ENCODE results near the gene AKNA. TPM values are rescaled to one million over a fixed set of nuclear protein-coding genes. Genes with fewer than 3 reads are reported as not detected.

Gene AKNA
- total and polyA plus RNA-seq, 2 experiments from 2014 or later = 6.6 to 13.8 TPM

DNA sequence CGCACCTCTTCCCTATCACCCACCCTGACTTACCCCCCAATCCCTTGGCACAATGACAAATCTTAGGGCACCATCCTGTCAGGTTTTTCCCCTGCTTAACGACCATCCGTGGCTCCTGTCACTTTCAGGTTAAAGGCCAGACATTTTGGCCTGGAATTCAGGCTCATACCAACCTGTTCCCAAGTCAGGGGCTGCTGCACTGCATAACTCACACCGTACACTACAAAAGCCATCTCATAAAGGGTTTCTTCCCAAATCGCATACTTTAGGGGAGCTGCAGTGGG is 7.5 kb upstream of the AKNA start:
- Histone ChIP-seq H3K27me3 (no peaks in the 10 kb centered on the region), H3K4me2 (peak overlapping the region; percentile 55), H3K36me3 (replicated peaks; ENCODE audit: insufficient read depth, low read depth) (no peaks in the 10 kb centered on the region), H3K4me3 (no peak overlapping the region), H4K20me1 (ENCODE audit: insufficient read depth, poor library complexity, severe bottlenecking) (no peaks in the 10 kb centered on the region), H3K9me2 (replicated peaks; ENCODE audit: insufficient read depth) (no peaks in the 10 kb centered on the region), H3K4me1 (ENCODE audit: insufficient read depth) (peaks cover 34% of the 10 kb centered on the region), H3K79me2 (peaks cover 20% of the 10 kb centered on the region), H3K27ac (peak overlapping the region; percentile 39), H3K9me3 (ENCODE audit: low read depth) (no peaks in the 10 kb centered on the region), H2AFZ (no peak overlapping the region)
- TF ChIP-seq, protein P1, sequence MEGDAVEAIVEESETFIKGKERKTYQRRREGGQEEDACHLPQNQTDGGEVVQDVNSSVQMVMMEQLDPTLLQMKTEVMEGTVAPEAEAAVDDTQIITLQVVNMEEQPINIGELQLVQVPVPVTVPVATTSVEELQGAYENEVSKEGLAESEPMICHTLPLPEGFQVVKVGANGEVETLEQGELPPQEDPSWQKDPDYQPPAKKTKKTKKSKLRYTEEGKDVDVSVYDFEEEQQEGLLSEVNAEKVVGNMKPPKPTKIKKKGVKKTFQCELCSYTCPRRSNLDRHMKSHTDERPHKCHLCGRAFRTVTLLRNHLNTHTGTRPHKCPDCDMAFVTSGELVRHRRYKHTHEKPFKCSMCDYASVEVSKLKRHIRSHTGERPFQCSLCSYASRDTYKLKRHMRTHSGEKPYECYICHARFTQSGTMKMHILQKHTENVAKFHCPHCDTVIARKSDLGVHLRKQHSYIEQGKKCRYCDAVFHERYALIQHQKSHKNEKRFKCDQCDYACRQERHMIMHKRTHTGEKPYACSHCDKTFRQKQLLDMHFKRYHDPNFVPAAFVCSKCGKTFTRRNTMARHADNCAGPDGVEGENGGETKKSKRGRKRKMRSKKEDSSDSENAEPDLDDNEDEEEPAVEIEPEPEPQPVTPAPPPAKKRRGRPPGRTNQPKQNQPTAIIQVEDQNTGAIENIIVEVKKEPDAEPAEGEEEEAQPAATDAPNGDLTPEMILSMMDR (IDR thresholded peaks at IDR 0.05; ENCODE audit: poor library complexity) = no peak
- TF ChIP-seq EZH2 (IDR thresholded peaks at IDR 0.05; ENCODE audit: borderline replicate concordance) = no peak
- TF ChIP-seq EZH2phosphoT487 (IDR thresholded peaks at IDR 0.05; ENCODE audit: low read depth, severe bottlenecking, unreplicated experiment) = no peak
- 35% methylated on average over 5 of the region's 5 CpGs for WGBS (ENCODE audit: low lambda C conversion rate, missing lambda C conversion rate)
- DNase-seq (ENCODE audit: low spot score) = no peak

DNA sequence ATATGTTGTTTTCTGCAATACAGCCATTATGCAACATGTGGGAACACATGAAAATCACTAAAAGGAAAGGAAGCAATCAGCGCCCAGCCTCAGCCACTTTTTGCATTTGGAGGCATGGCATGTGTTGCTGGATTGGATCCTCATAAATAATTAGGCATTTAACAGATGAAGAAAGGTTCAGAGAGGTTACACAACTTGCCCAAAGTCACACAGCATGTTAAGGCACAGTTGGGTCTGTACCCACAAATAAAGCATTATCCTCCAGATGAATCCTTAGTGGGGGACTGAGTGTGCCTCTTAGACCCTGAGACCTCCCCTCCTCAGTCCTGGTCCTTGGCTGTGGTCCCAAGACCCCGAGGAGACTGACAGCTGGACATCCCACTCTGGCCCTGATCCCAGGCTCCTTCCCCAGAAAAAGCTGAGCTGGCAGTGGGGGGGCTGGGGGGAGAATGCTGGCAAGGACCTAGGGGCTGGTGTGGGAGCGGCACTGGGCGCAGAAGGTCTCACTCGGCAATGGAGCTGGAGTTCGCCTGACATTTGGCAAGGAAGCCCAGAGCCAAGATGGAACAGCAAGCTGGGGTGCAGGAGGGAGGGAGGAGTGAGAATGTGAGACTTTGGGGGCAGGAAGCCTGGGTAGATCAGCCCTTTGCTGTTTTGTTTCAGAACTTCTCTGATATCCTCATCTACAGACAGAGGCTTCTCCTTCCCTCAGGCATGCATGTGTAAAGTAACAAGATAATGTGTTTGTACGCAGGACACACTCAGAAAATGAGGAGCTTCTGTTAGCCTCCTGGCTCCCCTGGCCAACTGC is 6.9 kb upstream of the AKNA start:
- DNase-seq (ENCODE audit: low spot score) = no peak
- peaks cover 34% of the 10 kb centered on the region for H3K4me1 ChIP-seq (ENCODE audit: insufficient read depth)
- H2AFZ ChIP-seq = no peak overlapping the region
- WGBS (ENCODE audit: low lambda C conversion rate, missing lambda C conversion rate) = 61% methylated on average over 7 of the region's 7 CpGs
- no peaks in the 10 kb centered on the region for H3K36me3 ChIP-seq (replicated peaks; ENCODE audit: insufficient read depth, low read depth)
- TF ChIP-seq EZH2phosphoT487 (IDR thresholded peaks at IDR 0.05; ENCODE audit: low read depth, severe bottlenecking, unreplicated experiment) (no peak), EZH2 (IDR thresholded peaks at IDR 0.05; ENCODE audit: borderline replicate concordance) (no peak)
- TF ChIP-seq, protein P1 (IDR thresholded peaks at IDR 0.05; ENCODE audit: poor library complexity) = no peak
- H3K4me3 ChIP-seq = no peak overlapping the region
- H3K27me3 ChIP-seq = no peaks in the 10 kb centered on the region
- H3K9me3 ChIP-seq (ENCODE audit: low read depth) = no peaks in the 10 kb centered on the region
- no peaks in the 10 kb centered on the region for H4K20me1 ChIP-seq (ENCODE audit: insufficient read depth, poor library complexity, severe bottlenecking)
- no peaks in the 10 kb centered on the region for H3K9me2 ChIP-seq (replicated peaks; ENCODE audit: insufficient read depth)
- H3K79me2 ChIP-seq = peaks cover 25% of the 10 kb centered on the region
- peak overlapping the region; percentile 55 for H3K4me2 ChIP-seq
- peak overlapping the region; percentile 39 for H3K27ac ChIP-seq

DNA sequence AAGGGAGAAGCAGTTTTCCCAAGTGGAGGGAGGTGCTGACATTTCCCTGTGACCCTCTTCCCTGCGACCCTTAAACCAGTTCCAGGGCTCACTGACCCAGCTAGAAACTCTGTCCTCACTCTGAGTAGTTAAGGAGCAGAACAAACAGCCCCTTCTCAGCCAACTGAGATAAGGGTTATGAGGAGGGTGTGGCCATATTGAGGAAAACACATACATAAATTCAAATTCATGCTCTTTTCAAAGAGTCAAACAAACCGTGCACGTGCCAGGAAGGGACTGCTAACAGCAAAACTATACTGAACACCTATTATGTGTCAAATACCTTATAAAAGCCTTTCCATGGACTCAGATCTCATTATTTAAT is 4.9 kb upstream of the AKNA start:
- Histone ChIP-seq H3K27ac (peak overlapping the region; percentile 88), H3K4me1 (ENCODE audit: insufficient read depth) (peaks cover 49% of the 10 kb centered on the region), H4K20me1 (ENCODE audit: insufficient read depth, poor library complexity, severe bottlenecking) (no peaks in the 10 kb centered on the region), H3K79me2 (peaks cover 41% of the 10 kb centered on the region), H3K4me2 (peak overlapping the region; percentile 65), H3K9me2 (replicated peaks; ENCODE audit: insufficient read depth) (no peaks in the 10 kb centered on the region), H3K36me3 (replicated peaks; ENCODE audit: insufficient read depth, low read depth) (no peaks in the 10 kb centered on the region), H3K9me3 (ENCODE audit: low read depth) (no peaks in the 10 kb centered on the region), H3K27me3 (no peaks in the 10 kb centered on the region), H2AFZ (no peak overlapping the region), H3K4me3 (no peak overlapping the region)
- WGBS (ENCODE audit: low lambda C conversion rate, missing lambda C conversion rate) = 36% methylated on average over 3 of the region's 3 CpGs
- TF ChIP-seq EZH2 (IDR thresholded peaks at IDR 0.05; ENCODE audit: borderline replicate concordance) (no peak), EZH2phosphoT487 (IDR thresholded peaks at IDR 0.05; ENCODE audit: low read depth, severe bottlenecking, unreplicated experiment) (no peak)
- TF ChIP-seq, protein P1 (IDR thresholded peaks at IDR 0.05; ENCODE audit: poor library complexity) = no peak
- DNase-seq (ENCODE audit: low spot score) = peak; percentile 54

Measured in hepatocyte (in vitro differentiated cells).